Glomerular endothelial cell (primary cell): ENCODE measurements around the gene MACIR. TPM values are rescaled to one million over a fixed set of nuclear protein-coding genes. Genes with fewer than 3 reads are reported as not detected.

Source experiments
- DNase-seq: peaks from one replicate; pipeline ENCODE4 v3.0.0-alpha.2; 2011; ENCODE audit warnings: low read depth, low spot score; ENCODE audit errors: extremely low read depth
- total RNA-seq: library from RNA; depleted of rRNA; stranded (reverse); fragments of >200 nt; gene quantifications from 2 replicates; pipeline ENCODE4 v1.2.3, GENCODE V29; 2015

MACIR gene
- total RNA-seq, 1 donor from 2014 or later = 12.0 TPM

DNA sequence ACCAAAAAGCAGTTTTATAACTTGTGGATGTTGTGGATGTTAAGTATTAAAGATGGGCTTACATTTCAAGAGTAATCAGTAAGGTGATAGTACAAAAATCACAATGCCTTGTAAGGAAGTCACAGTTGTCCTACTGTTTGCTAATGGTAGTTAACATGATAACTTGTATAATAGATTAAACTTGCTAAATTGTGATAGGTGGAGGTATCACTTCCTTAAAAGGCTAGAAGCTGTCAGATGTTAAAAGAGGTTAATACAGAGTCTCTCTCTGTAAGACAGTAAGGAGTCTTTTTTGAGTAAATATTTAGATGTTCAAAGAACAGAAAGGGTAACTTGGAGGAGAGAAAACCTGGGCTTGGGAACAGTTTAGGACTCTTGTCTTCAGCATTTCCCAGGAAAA, 14.2 kb upstream of the MACIR start:
- DNase-seq = no peak

GRCh38 chr5:103245761-103246160, 12.8 kb upstream of the MACIR start:
- no peak for DNase-seq

- no peak for DNase-seq
These were observed 11.4 kb upstream of the MACIR start for GRCh38 chr5:103247118-103247517.

GRCh38 chr5:103249068-103249467, 9.5 kb upstream of the MACIR start:
- DNase-seq = no peak

DNA sequence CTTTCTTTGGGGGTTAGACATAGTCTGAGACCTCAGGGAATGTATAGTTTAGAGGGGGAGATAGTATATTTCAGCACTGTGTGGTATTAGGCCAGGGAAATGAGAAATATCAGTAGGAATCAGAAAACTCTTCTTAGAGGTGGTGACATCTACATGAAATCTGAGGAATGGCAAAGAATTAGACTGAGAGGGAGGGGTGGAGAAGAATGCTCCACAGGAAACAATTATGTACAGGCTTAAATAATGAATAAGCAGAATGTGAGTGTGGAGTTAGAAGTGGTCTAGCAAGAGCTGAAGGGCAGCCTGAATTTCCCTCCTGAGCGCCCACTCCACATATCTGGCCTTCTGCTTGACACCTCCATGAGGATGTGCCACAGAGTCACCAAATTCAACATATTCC, 3.6 kb upstream of the MACIR start:
- no peak for DNase-seq

DNA sequence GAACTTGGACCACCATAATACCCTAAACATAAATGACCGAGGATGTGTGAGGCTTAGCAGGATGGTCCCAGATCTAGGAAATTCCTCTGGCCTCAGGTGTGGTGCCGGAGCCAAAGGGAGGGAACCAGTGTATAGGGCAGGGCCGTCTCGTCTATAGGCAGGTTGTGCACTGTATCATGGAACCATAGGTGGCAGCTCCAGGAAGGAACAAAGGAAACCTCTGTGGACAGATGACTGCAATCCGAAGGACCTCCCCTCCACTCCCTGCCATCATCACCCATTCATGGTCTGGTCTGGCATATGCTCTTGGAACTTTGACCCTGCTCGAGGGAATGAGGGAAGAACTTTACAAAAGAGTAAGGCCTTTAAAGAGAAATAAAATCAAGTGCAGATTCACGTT, 2.9 kb upstream of the MACIR start:
- DNase-seq = no peak

- no peak for DNase-seq
These were observed 2.4 kb upstream of the MACIR start for GRCh38 chr5:103256178-103256577.

GRCh38 chr5:103258957-103259704, 568 bp downstream of the MACIR start:
- no peak for DNase-seq

GRCh38 chr5:103259705-103260355, 1.3 kb downstream of the MACIR start:
- no peak for DNase-seq

GRCh38 chr5:103260951-103261350, 2.4 kb downstream of the MACIR start:
- no peak for DNase-seq

DNA sequence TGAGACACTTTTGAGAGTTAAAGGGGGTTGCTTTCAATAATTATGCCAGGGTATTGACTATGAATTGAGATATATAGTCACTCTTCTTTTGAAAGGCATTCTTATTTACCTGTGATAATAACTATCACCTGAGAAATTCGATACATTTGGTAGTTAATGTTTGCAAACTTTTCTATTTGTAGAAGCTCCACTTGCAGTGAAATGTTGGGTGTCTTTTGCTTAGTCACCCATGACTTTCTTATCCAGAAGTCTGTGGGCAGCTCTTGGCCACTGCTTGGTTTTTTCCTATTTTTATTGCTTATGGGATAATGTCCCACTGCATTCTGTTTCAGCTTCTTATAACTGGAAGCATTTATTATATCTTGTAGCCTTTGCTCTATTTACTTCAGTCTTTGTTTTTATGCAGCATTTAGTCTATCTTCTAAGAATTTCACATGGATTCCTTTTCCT, 3.9 kb downstream of the MACIR start:
- no peak for DNase-seq

DNA sequence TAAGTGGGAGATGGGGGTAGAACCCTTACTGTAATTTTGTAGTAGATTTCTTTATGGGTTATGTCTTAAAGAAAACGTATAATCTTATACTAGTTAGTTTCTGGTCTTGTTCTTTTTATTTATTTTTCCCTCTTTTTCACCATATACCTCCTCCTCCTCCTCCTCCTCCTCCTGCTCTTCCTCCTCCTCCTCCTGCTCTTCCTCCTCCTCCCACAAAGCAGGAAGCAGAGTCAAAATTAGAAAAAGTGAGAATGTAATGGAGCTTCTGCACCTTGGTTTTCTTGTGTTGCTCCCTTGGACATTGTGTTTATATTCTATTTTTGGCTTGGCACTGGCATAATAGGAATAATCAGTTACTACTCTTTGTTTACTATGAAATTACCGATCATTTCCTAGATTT, 4.5 kb downstream of the MACIR start:
- DNase-seq = no peak

GRCh38 chr5:103264508-103264907, 5.9 kb downstream of the MACIR start:
- no peak for DNase-seq

- no peak for DNase-seq
These were observed 12.0 kb downstream of the MACIR start for GRCh38 chr5:103270581-103270980.

- no peak for DNase-seq
These were observed 13.2 kb downstream of the MACIR start for GRCh38 chr5:103271570-103272289.

DNA sequence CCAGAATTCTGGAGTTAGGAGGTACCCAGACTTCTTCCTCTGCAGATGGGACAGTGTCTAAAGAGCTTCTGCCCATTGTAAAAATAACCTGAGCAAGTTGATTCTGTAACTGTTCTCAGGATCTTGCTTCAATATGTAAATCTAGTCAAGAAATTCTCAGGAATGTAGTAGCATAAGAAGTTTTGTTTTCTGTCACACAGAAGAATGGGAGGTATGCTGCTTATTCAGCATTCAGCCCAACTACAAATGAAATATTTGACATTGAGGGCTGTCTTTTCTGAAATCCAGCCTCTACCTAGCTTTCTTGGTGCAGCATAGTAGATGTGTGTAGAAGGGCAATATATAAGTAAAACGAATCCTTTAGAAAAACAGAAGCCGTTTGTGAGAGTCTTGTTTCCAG, 13.8 kb downstream of the MACIR start:
- no peak for DNase-seq

DNA sequence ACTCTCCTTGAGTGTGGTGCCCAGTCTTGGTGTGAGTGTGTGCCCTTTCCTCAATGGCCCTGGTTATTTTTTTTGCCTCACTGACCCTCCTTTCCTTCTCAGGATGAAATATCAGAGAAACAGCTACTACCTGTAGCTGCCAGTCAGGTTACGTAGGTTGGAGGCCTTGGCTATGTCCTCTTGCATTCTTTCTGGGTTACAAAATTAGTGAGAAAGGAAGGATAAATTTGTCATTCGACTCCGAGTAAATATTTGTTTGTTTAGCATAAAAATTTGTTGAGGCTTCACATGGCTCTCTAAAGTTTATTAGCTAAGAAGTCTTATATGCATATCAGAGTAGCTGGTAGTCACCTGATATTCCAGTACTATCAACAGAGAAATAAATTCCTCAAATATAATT, 15.4 kb downstream of the MACIR start:
- no peak for DNase-seq

GRCh38 chr5:103275851-103276250, 17.3 kb downstream of the MACIR start:
- no peak for DNase-seq

DNA sequence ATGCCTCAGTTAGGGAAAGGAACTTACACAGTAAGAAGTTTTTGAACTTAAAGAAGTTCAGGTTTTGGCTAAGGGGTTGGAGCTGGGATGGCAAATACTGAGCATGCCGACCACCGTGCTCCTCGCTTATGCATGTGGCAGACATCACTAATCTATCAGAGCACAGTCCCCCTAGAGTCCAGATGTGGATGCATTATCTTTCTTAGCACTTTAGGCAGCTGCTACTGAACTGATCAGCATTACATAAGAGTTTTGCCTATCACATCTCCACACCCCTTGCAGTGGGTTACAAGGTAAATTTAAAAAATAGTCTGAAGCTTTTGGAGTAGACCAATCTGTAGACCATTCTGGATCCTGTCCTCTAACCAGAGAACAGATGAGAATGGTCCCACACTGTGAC, 22.4 kb downstream of the MACIR start:
- no peak for DNase-seq

DNA sequence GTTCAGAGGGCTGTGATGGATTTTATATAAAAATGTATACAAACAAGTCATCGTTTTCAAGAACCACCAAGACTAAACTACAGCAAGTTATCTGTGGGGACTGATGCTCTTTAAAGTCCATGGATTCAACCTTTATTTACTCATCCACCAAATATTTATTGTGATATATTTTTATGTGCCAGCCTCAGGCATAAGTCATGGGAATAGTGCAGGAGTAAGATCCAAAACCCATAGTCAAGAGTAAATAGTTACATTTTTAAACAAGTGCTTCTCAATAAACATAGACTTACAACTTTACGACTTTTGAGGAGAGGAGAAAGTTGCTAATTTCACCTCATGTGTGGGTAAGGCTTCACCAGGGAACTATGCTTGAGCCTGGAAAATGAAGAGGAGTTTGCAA, 24.6 kb downstream of the MACIR start:
- no peak for DNase-seq

DNA sequence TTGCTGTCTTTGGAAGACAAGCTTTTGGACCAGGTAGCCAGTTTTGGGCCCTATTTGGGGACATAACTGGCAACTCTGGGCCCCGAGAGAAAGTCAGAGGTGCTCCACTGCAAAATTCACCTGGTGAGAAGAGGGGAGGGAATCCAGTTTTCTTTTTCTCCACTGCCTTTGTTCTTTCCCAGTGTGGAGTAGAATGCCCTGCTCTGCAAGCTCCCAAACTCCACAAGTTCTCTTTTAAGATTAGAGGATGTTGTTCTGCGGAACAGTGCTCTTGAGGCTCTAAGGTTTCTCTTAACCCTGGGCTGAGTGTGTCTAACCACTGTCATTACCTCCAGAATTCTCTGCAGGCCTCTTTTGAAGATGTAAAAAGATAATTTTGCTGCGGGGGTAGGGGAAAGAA, 25.3 kb downstream of the MACIR start:
- no peak for DNase-seq

DNA sequence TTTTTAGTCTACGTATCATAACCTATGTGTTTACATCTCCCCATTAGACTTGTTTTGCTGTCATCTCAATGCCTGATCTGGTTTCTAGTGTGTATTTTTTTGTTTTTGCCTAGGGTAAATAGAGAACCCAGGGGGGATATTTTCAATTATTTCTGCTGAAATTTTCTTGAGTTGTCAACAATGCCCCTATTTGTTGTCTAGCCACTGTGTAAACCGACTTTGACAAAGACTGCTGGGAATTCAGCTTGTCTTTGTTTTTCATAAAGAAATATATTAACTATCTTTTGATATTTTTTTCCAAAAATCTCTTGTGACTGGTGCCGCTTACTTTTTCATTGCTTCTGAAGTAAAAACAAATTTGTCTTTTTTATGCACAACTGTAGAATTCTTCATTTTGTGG, 28.1 kb downstream of the MACIR start:
- no peak for DNase-seq
